LNCaP clone FGC (cell line): Measurements from ENCODE around the gene SAMD13.

Experiments used
- DNase-seq: peaks from one replicate; pipeline ENCODE4 v3.0.0-alpha.2; 2011; ENCODE audit warnings: low read depth
- H3K4me3 ChIP-seq: 2 replicates; pipeline ENCODE4 v1.5.1; 2011; ENCODE audit warnings: mild to moderate bottlenecking, low read depth, low read length, control low read depth
- TF ChIP-seq, protein P1 (sequence below): IDR thresholded peaks from 2 replicates; pipeline ENCODE4 v1.5.1; 2012; ENCODE audit warnings: mild to moderate bottlenecking; ENCODE audit not compliant: control insufficient read depth, insufficient read depth; ENCODE audit errors: extremely low read depth

SAMD13 gene

DNA sequence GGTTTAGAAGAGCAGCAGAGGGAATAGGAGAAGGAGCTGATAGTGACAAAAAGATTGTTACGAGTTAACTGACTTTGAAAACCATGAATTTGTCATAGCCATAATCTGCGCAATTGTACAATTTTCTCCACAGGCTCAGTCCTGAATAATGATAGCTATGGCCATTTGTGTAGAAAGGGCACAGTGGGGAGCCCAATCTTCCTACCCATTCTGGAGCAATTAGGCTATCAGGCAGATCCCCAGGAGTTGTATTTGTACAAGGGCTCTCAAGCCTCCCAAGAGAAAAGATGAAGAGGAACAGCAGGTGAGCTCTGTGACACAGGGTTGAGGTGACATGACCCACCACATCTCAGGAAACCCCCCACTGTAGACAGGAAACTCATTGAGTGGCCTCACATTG lies 42.1 kb upstream of the SAMD13 start:
- no peak for DNase-seq
- TF ChIP-seq, protein P1, sequence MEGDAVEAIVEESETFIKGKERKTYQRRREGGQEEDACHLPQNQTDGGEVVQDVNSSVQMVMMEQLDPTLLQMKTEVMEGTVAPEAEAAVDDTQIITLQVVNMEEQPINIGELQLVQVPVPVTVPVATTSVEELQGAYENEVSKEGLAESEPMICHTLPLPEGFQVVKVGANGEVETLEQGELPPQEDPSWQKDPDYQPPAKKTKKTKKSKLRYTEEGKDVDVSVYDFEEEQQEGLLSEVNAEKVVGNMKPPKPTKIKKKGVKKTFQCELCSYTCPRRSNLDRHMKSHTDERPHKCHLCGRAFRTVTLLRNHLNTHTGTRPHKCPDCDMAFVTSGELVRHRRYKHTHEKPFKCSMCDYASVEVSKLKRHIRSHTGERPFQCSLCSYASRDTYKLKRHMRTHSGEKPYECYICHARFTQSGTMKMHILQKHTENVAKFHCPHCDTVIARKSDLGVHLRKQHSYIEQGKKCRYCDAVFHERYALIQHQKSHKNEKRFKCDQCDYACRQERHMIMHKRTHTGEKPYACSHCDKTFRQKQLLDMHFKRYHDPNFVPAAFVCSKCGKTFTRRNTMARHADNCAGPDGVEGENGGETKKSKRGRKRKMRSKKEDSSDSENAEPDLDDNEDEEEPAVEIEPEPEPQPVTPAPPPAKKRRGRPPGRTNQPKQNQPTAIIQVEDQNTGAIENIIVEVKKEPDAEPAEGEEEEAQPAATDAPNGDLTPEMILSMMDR = no peak
- no peak overlapping the region for H3K4me3 ChIP-seq

DNA sequence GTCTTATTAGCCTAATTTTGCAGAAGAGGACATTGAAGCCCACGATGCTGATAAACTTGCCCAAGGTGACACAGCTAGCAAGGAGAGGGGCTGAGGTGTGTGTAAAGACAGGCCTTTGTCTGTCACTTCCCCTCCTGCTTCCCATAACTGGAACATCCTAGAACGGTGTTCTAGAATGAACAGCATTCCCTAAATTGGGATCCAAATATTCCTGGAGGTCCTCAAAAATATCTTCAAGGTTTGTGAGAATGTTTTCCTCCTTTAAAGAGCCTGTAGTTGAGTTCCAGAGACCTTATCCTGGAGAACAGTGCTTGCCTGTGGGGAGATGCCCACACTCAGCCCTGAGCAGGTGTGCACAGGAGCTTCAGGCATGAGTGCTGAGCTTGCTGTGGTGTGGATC lies 41.5 kb upstream of the SAMD13 start:
- DNase-seq = no peak
- TF ChIP-seq, protein P1 = no peak

DNA sequence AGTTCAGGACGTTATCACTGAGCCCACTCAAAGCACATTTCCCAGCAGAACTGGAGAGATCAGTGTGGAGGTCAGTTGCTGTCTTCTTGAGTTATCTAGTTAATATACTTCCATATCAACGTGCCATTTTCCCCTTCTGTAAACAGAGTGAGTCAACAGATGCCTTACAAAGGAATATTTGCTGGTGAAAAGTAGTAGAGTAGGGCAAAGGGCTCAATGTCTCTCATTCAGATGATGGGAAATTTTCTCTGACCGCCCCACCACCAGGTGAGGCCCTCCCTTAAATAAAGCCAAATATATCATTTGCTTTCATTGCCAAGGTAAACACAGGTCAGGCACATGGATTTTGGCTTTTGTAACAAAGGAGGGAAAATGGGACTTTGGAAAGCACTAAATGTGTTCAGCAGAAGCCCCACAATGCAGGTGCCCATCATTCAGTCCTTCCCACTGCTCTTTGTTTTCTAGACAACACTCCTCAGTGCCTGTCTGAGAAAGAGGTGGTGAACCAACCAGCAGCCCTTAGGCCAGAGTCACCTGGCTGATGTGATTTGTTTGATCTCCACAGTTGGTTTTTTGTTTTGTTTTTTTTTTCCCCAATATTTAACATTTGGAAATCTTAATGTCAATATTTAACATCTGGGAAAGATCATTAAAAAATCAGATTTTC lies 40.5 kb upstream of the SAMD13 start:
- H3K4me3 ChIP-seq = no peak overlapping the region
- TF ChIP-seq, protein P1 = no peak
- DNase-seq = no peak

More for the DNA sequence above, 41.5 kb upstream of the SAMD13 start:
- no peak overlapping the region for H3K4me3 ChIP-seq

DNA sequence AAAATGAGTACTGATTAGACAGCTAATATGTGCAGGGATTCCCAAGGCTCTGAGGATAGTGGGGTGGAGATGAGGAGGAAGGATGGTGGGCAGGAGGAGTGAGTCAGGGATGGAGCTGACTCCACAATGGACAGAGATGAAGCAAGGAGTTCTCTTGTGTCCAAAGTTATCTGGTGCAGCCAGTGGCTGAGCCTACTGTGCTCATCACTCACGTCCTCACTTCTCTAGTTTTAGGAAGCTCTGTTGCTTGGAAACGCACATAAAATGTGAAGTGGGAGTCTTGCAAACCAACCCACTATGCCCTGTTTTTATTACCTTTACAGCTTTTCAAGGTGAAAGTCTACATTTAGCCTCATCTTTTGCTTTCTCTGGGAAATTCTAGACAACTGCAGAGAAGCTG lies 36.5 kb upstream of the SAMD13 start:
- DNase-seq = no peak
- H3K4me3 ChIP-seq = no peak overlapping the region
- TF ChIP-seq, protein P1 = no peak

DNA sequence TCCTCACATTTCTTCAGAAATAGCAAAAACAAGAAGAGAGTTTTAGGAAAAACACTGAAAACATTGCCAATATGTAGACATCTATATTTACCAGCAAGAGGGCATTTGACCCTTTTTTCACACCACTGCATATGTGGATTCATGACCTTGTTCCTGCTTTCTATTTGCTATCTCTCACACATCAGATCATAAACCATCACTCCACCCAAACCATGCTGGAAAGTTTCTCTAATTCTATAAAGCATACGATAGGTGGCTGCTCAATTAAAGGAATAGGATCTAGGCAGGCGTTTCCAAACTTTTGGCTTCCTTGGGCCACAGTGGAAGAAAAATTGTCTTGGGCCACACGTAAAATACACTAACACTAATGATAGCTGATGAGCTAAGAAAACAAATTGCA lies 35.6 kb upstream of the SAMD13 start:
- TF ChIP-seq, protein P1 = no peak

DNA sequence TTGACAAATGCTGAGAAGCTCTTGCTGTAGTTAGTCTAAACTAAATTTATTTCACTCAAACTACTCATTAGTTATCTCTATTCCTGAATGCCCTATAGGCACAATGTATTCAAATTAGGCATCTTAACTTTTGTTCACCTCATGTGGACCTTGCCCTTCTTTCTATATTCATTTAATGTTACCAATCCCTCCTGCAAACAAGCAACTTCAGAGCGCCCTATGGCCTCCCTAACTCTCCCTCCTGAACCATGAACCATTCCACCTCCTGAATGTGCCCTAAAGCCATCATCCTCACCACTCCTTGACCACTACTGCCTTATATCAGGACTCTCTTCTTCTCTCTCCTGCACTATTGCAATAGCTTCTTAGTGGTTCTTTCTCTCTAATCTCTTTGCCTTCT lies 34.8 kb upstream of the SAMD13 start:
- TF ChIP-seq, protein P1 = no peak
- no peak overlapping the region for H3K4me3 ChIP-seq
- no peak for DNase-seq

More for the DNA sequence above, 35.6 kb upstream of the SAMD13 start:
- no peak overlapping the region for H3K4me3 ChIP-seq
- no peak for DNase-seq

DNA sequence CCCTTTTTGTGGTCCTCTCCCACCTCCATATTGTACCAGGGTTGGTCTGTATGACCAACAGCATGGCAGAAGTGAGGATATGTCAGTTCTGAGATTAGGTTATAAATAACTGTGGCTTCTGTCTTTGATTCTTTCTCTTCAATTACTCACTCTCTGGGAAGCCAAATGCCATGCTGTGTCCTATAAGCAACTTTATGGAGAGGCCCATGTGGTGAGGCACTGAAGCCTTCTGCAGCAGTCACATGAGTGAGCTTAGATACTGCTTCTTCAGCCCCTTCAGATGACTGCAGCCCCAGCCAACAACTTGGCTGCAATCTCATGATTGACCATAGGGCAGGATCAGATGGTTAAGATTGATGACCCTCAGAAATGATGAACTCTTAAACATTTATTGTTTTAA lies 34.0 kb upstream of the SAMD13 start:
- no peak for DNase-seq
- TF ChIP-seq, protein P1 = no peak

More for the DNA sequence above, 34.0 kb upstream of the SAMD13 start:
- H3K4me3 ChIP-seq = no peak overlapping the region
